IMR-90 (cell line): ENCODE results near the gene P2RY14. TPM values are rescaled to one million over a fixed set of nuclear protein-coding genes. Genes with fewer than 3 reads are reported as not detected.

Source experiments
- ATAC-seq: fragments of 200-7000 bp; cut with Tn5 transposase; 2 replicates; pipeline ENCODE4 v1.9.1; 2020; ENCODE audit warnings: low read depth, mild to moderate bottlenecking, moderate library complexity
- BruUV-seq: library from RNA; stranded (reverse); fragments of 400-500 nt; replicated peaks from 2 replicates; lab custom pipeline; 2021; lab: Mats Ljungman, UMichigan
- CTCF ChIA-PET: fragments of 300-600 bp; formaldehyde crosslinking; extraction: SDS; loops from one replicate; lab custom pipeline; 2021; ENCODE audit warnings: antibody characterized with exemption; lab: Yijun Ruan, JAX
- POLR2A ChIA-PET: fragments of 300-600 bp; sonication (Branson Sonifier 250); formaldehyde crosslinking; loops from one replicate; lab custom pipeline; 2022; ENCODE audit warnings: antibody characterized with exemption; ENCODE audit not compliant: unreplicated experiment; lab: Charles Lee
- DNase-seq: peaks from one replicate; pipeline ENCODE4 v3.0.0; 2013
- H2AFZ ChIP-seq: replicated peaks from 2 replicates; pipeline ENCODE3; 2013; ENCODE audit warnings: low read length, mild to moderate bottlenecking; ENCODE audit not compliant: poor library complexity
- H2AK5ac ChIP-seq: 2 replicates; pipeline ENCODE4 v1.6.1; 2013; ENCODE audit warnings: low read depth, low read length, inconsistent platforms
- H2AK9ac ChIP-seq: replicated peaks from 2 replicates; pipeline ENCODE3; 2013; ENCODE audit warnings: mild to moderate bottlenecking, low read depth, low read length, moderate library complexity; ENCODE audit not compliant: poor library complexity
- H2BK120ac ChIP-seq: 2 replicates; pipeline ENCODE4 v1.6.1; 2013; ENCODE audit warnings: low read depth, low read length, inconsistent platforms
- H2BK15ac ChIP-seq: 3 replicates; pipeline ENCODE4 v1.6.1; 2013; ENCODE audit warnings: low read depth, low read length, inconsistent platforms
- H2BK20ac ChIP-seq: 2 replicates; pipeline ENCODE4 v1.6.1; 2013; ENCODE audit warnings: low read depth, mild to moderate bottlenecking, inconsistent platforms, low read length, moderate library complexity
- H2BK5ac ChIP-seq: 2 replicates; pipeline ENCODE4 v1.6.1; 2013; ENCODE audit warnings: mild to moderate bottlenecking, low read depth, low read length, inconsistent platforms; ENCODE audit not compliant: poor library complexity, severe bottlenecking
- H3K14ac ChIP-seq: replicated peaks from 2 replicates; pipeline ENCODE4 v1.6.1; 2013; ENCODE audit warnings: low read depth, low read length, inconsistent platforms
- H3K18ac ChIP-seq: 2 replicates; pipeline ENCODE4 v1.6.1; 2013; ENCODE audit warnings: low read depth, low read length, control low read depth
- H3K23ac ChIP-seq: 2 replicates; pipeline ENCODE4 v1.6.1; 2013; ENCODE audit warnings: low read depth, low read length, inconsistent platforms
- H3K27ac ChIP-seq: 2 replicates; pipeline ENCODE4 v1.5.1; 2013; ENCODE audit warnings: mild to moderate bottlenecking, control low read depth, low read length; ENCODE audit not compliant: insufficient read depth
- H3K27me3 ChIP-seq: 2 replicates; pipeline ENCODE4 v1.6.1; 2013; ENCODE audit warnings: low read length; ENCODE audit not compliant: control insufficient read depth, insufficient read depth
- H3K36me3 ChIP-seq: 2 replicates; pipeline ENCODE4 v1.6.1; 2013; ENCODE audit warnings: low read length, mixed read lengths; ENCODE audit not compliant: control insufficient read depth, insufficient read depth
- H3K4ac ChIP-seq: 2 replicates; pipeline ENCODE4 v1.6.1; 2013; ENCODE audit warnings: low read depth, low read length, inconsistent platforms
- H3K4me1 ChIP-seq: 2 replicates; pipeline ENCODE4 v1.6.1; 2013; ENCODE audit warnings: low read length, mixed read lengths; ENCODE audit not compliant: control insufficient read depth, insufficient read depth
- H3K4me2 ChIP-seq: 2 replicates; pipeline ENCODE4 v1.6.1; 2013; ENCODE audit warnings: low read depth, mild to moderate bottlenecking, control low read depth, low read length, moderate library complexity
- H3K4me3 ChIP-seq: 2 replicates; pipeline ENCODE4 v1.5.1; 2013; ENCODE audit warnings: low read depth, mild to moderate bottlenecking, control low read depth, low read length, moderate library complexity; ENCODE audit not compliant: insufficient read depth
- H3K56ac ChIP-seq: 2 replicates; pipeline ENCODE4 v1.6.1; 2013; ENCODE audit warnings: low read length, inconsistent platforms; ENCODE audit not compliant: insufficient read depth; ENCODE audit errors: extremely low read depth
- H3K79me1 ChIP-seq, 2 experiments: 2 replicates each; pipeline ENCODE4 v1.6.1; 2013; ENCODE audit warnings: low read length in 2 of 2, inconsistent platforms in 1 of 2, low read depth in 1 of 2
- H3K9ac ChIP-seq: 2 replicates; pipeline ENCODE4 v1.6.1; 2013; ENCODE audit warnings: low read depth, low read length, control low read depth
- H3K9me1 ChIP-seq: 2 replicates; pipeline ENCODE4 v1.6.1; 2013; ENCODE audit warnings: low read length, inconsistent platforms; ENCODE audit not compliant: insufficient read depth
- H3K9me3 ChIP-seq: 2 replicates; pipeline ENCODE4 v1.6.1; 2013; ENCODE audit warnings: low read length; ENCODE audit not compliant: control insufficient read depth, insufficient read depth
- H4K20me1 ChIP-seq: 2 replicates; pipeline ENCODE4 v1.6.1; 2013; ENCODE audit warnings: low read length, inconsistent platforms; ENCODE audit not compliant: insufficient read depth
- H4K5ac ChIP-seq: 2 replicates; pipeline ENCODE4 v1.6.1; 2013; ENCODE audit warnings: mild to moderate bottlenecking, low read depth, low read length, control low read depth
- H4K8ac ChIP-seq, 2 experiments: 2 replicates each; pipeline ENCODE4 v1.6.1; 2013; ENCODE audit warnings: low read depth in 2 of 2, low read length in 2 of 2, control low read depth in 1 of 2, inconsistent platforms in 1 of 2
- H4K91ac ChIP-seq: 2 replicates; pipeline ENCODE4 v1.6.1; 2013; ENCODE audit warnings: low read depth, low read length, inconsistent platforms; ENCODE audit not compliant: insufficient read depth
- BHLHE40 ChIP-seq: fragments of 150-350 bp; IDR thresholded peaks from 2 replicates; pipeline ENCODE4 v1.6.1; 2016; ENCODE audit warnings: mild to moderate bottlenecking, low read depth, low read length
- NFE2L2 ChIP-seq: fragments of 150-350 bp; IDR thresholded peaks from 2 replicates; pipeline ENCODE4 v1.6.1; 2016; ENCODE audit warnings: low read depth, mild to moderate bottlenecking, low read length
- WGBS, 2 experiments: methylation state at CpG; one replicate each; pipeline versions ENCODE4 v1.1.5 to v1.1.7; 2013; ENCODE audit warnings: missing lambda C conversion rate in 2 of 2; ENCODE audit not compliant: insufficient read length in 1 of 2; ENCODE audit errors: extremely low coverage in 2 of 2; 5-methylcytosine and 5-hydroxymethylcytosine counted together
- dilution Hi-C: fragments of 300-500 bp; cut with HindIII; formaldehyde crosslinking; loops from one replicate; pipeline ENCODE4 v1.14.3; 2018; ENCODE audit warnings: low sequenced_read_pairs; ENCODE audit not compliant: unreplicated experiment
- in situ Hi-C: fragments of 300-500 bp; cut with MboI; formaldehyde crosslinking; loops from 3 replicates; pipeline ENCODE4 v1.14.3; 2019; ENCODE audit warnings: low sequenced_read_pairs, inconsistent platforms, mixed read lengths
- intact Hi-C: fragments of 100-400 bp; cut with micrococcal nuclease; formaldehyde crosslinking; loops from 2 replicates; pipeline ENCODE4 v1.10.0; 2022
- polyA plus RNA-seq, 3 experiments: library from polyadenylated mRNA; depleted of rRNA; stranded (reverse); fragments of >200 nt; gene quantifications; 2 replicates each; pipeline ENCODE4 v1.2.3, GENCODE V29; 2012; ENCODE audit warnings: low replicate concordance in 1 of 3
- total RNA-seq: library from RNA; depleted of rRNA; stranded (reverse); fragments of >200 nt; gene quantifications from 2 replicates; pipeline ENCODE4 v1.2.3, GENCODE V29; 2012

Gene P2RY14
- total and polyA plus RNA-seq, 2 of the 4 experiments (the other 2 are of a cell fraction) = not detected

DNA sequence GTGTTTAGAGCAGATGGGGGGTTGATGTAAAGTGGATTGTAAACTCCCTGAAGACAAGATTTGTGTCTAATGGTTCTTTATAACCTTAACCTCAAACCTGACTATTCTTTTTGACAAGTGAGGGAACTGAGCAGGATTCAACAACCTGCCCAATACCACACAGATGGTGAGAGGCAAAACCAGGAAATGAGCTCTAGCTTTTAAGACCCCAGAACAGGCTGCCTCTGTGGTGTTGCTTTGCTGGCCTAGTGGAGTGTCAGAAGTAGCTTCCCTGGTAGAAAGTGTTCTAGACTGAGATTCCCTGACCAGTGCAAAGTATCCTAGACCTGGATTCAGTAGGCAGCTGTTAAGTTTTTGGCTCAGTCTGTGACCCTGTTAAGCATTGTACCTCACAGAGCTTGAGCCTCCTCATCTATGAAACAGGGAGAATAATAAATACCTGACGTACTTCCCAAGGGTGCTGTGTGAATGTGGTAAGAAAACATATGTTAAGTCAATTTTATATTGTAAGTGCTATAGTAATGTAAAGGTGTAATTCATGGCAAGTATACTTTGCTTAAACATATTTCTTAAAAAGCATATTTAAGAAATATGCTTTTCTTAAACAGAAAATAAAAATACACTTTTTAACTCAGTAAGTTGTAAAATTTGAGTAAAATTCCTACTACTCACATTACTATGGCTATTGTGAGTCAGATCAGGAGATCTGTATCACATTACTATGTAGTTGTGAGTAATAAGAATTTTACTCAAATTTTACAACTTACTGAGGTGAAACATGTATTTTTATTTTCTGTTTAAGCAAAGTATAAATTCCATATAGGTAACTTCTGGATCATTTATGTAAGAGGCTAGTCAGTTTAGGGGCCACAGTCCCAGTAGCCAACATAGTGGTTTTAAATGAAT, 29.5 kb upstream of the P2RY14 start:
- peaks cover 3% of the 10 kb centered on the region; the same call in 1 of the 2 replicates for H3K9me1 ChIP-seq
- peak overlapping the region; percentile 57 for H2AK9ac ChIP-seq
- peak overlapping the region; percentile 56 for H2AK5ac ChIP-seq
- intact Hi-C loops (no loop called here), in situ Hi-C loops (no loop called here), dilution Hi-C loops (no loop called here)
- peak overlapping the region; percentile 36; the same call in 2 of the 3 replicates for H2BK15ac ChIP-seq
- no peak overlapping the region for H3K56ac ChIP-seq
- WGBS, 2 experiments = no CpG with 5 or more reads among the region's 1 CpG
- peak overlapping the region; percentile 31 for H3K4ac ChIP-seq
- peak overlapping the region; percentile 28 for H2AFZ ChIP-seq
- peak overlapping the region; percentile 82 for H3K18ac ChIP-seq
- peak overlapping the region; percentile 31; the same call in 1 of the 2 replicates for H3K23ac ChIP-seq
- no peaks in the 10 kb centered on the region for H3K27me3 ChIP-seq
- BruUV-seq = no TSS peak
- TF ChIP-seq BHLHE40 = no peak
- TF ChIP-seq NFE2L2 = no peak
- peak; percentile 60 for DNase-seq
- peak overlapping the region; percentile 57 for H2BK120ac ChIP-seq
- H3K4me1 ChIP-seq = peaks cover 12% of the 10 kb centered on the region
- peak overlapping the region; percentile 83 for H2BK20ac ChIP-seq
- H4K5ac ChIP-seq = peak overlapping the region; percentile 39; the same call in 1 of the 2 replicates
- peak overlapping the region; percentile 69 for H3K14ac ChIP-seq
- CTCF ChIA-PET = interaction anchor here (0.6 kb wide), 1 partner anchor 430 kb away, joined by 4 read pairs; no protein-coding TSS in a partner anchor
- no peak overlapping the region for H3K9ac ChIP-seq
- H3K36me3 ChIP-seq = no peaks in the 10 kb centered on the region
- no peak overlapping the region for H3K4me3 ChIP-seq
- POLR2A ChIA-PET = no interaction called here
- no peak overlapping the region for H3K4me2 ChIP-seq
- no peaks in the 10 kb centered on the region for H3K9me3 ChIP-seq
- ATAC-seq = no peak
- 0 out of 4 replicates have a peak overlapping the region, but pooled peaks of 1 of the 2 experiments have one; percentile 47 for H4K8ac ChIP-seq
- no peak overlapping the region for H3K27ac ChIP-seq
- H4K91ac ChIP-seq = peak overlapping the region; percentile 32
- H2BK5ac ChIP-seq = no peak overlapping the region
- H3K79me1 ChIP-seq = no peaks in the 10 kb centered on the region
- H4K20me1 ChIP-seq = no peaks in the 10 kb centered on the region
